NCI-H2196 treated with DMSO at 0.1 percent for 48 hours (cell line): ENCODE measurements around the gene NBPF4.
"Not testable (repeated sequence)": the region's sequence is repeated elsewhere in the genome, so short reads cannot be mapped to it uniquely, and the experiment has no call there.

Source experiments
- DNase-seq: peaks from one replicate; lab custom pipeline; 2025; ENCODE audit not compliant: unreplicated experiment; lab: John Stamatoyannopoulos, UW

NBPF4 gene

DNA sequence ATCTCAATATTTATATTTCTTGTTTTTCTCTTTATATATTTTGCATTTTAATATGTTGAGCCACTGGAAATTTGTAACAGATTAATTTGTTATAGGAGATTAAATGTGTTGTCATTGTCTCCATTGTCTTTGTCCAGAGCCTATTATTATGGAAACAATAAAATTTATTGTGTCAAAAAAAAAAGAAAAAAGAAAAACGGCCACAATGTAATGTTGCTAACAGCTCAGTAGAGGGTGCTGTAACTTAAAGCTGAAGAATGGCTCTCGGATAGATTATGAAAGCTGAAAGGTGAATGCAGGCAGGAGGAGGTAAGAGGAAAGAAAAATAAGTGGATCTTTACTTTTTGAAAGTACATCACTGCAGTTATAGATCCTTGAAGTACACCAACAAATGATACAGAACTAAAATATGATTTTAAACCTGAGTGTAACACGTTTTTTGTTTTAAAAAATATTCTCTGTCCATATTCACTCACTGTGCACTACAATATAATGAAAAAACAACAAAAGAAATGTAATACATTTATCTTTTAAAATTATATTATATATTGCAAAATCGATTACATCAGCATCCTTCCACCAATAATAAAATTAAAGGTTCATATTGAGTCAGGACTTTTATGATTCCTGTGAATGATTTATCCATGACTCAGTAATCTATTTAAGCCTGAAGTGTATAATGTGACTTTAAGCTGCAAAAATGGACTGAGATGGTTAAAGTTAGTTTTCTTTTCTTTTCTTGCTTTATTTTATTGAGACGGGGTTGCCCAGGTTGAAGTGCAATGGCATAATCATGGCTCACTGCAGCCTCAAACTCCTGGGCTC is 29.0 kb downstream of the NBPF4 start:
- DNase-seq, result not testable (repeated sequence)

DNA sequence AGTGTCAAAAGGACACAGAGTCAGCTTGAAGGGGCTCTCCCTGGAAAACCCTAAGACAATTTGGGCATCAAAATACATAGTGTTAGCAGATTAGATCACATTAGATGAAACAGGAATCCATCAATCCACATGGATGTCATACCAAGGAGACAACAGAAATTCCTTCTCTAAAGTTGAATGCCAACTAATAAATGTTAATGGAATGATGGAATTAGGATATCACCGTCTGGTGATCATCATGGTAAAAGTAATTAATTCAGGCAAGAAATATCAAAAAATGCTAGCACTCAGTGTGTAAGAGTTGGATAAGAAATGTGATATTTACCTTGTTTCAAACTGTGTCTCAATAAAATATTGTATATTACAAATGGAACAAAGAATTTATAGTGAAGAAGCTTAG is 32.9 kb downstream of the NBPF4 start:
- no peak for DNase-seq

DNA sequence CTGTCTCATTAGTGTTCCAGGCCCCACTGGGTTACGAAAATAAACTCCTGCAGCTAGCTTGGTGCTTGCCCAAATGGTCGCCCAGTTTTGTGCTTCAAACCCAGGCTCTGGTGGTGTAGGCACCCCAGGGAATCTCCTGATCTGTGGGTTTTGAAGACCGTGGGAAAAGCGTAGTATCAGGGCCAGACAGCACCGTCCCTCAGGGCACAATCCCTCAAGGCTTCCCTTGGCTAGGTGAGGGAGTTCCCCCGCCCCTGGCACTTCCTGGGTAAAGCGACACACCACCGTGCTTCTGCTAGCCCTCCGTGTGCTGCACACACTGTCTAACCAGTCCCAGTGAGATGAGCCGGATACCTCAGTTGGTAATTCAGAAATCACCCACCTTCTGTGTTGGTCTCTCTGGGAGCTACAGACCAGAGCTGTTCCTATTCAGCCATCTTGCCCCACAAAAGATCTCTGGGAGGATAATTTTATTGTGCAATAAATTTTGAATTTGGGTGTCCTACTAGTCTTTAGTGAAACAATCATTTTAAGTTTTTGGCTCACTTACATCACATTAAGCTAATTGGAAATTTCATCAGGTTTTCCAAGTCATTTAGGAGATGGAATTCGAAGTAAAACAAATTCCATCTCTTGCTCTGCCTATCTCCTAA is 34.3 kb downstream of the NBPF4 start:
- DNase-seq, result no peak

DNA sequence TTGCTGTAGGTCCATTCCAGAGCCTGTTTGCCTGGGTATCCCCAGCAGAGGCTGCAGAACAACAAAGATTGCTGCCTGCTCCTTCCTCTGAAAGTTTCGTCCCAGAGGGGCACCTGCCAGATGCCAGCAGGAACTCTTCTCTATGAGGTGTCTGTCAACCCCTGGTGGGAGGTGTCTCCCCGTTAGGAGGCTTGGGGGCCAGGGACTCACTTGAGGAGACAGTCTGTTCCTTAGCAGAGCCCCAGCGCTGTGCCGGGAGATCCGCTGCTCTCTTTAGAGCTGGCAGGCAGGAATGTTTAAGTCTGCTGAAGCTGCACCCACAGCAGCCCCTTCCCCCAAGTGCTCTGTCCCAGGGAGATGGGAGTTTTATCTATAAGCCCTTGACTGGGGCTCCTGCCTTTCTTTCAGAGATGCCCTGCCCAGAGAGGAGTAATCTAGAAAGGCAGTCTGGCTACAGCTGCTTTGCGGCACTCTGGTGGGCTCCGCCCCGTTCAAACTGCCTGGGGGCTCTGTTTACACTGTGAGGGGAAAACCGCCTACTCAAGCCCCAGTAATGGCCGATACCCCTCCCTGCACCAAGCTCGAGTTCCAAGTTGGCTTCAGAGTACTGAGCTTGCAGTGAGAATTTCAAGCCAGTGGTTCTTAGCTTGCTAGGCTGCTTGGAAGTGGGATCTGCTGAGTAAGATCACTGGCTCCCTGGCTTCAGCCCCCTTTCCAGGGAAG is 35.0 kb downstream of the NBPF4 start:
- no peak for DNase-seq

DNA sequence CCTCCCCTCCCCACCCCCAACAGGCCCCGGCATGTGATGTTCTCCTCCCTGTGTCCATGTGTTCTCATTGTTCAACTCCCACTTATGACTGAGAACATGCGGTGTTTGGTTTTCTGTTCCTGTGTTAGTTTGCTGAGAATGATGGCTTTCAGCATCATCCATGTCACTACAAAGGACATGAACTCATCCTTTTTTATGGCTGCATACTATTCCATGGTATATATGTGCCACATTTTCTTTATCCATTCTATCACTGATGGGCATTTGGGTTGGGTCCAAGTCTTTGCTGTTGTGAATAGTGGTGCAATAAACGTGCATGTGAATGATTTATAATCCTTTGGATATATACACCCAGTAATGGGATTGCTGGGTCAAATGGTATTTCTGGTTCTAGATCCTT is 40.3 kb downstream of the NBPF4 start:
- not testable (repeated sequence) for DNase-seq

DNA sequence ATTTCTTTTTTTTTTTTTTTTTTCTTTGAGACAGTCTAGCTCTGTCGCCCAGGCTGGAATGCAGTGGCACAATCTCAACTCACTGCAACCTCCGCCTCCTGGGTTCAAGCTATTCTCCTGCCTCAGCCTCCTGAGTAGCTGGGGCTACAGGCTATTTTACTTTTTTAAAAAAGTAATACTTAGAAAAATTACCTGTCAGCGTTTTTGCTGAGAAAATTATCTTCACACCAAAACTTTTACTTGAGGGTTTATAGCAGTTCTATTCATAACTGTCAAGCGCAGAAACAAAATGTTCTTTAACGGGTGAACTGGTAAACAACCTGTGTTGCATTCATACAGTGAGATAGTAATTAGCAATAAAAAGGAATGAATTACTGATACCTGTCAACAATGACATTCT is 42.2 kb downstream of the NBPF4 start:
- DNase-seq, result no peak

DNA sequence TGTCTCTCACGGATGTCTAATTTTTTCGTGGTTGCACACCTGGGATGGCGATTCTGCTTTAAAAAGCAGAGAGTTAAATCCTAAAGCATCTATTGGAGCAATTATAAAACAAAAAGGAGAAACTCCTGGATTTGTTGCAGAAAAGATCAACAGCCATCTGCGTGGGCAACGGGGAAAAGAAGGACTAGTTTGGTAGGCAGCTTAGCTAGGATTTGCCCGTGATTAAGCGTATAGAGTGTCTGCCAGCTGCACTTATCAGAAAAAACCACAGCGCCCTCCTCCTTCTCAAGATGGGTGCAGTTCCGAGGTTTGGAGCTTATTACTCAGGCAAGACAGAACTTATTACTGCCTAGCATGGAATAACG is 43.2 kb downstream of the NBPF4 start:
- no peak for DNase-seq

DNA sequence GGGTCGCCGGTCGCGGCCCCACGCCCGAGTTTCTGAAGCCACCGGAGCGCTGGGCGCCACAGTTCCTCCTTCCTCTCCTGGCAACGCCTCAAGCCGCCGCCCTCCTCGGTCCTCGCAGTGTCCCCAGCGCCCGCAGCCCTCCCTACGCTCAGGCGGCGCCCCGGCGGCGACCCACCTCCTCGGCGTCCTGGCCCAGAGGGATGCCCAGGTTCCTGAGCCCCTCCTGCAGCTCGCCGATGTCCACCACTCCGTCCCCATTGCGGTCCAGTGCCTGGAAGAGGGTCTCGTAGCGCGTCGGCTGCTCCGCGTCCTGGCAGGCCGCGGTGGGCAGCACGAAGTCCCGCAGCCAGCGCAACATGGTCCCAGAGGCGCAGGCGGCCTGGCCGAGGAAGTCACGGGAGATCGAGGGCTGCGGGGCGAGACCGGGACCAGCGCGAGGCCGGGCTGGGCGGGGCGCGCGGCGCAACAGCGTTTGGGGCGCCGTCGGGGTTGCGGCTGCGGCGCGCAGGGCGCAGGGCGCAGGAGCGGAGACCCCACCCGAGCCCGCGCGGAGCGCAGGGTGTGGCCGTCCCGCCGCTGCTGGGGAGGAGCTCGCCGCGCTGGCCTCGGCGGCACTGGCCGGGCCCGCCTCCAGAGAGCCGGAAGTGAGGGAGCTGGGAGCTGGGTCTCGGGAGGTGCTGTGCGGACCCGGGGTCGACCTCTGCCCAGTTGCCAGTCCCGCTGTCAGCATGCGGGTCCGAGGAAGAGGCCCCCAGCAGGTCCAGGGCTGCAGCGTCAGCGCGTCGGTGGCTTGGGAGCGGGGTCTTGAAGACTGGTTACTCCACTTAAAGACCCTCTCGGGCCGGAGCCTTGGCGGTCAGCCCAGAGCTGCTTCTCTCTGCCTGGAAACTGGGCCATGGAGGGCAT is 43.8 kb downstream of the NBPF4 start, which contains the start of gene SLC25A24:
TSS of gene SLC25A24 (minus strand) at position 563 of the 906 bp plus-strand sequence. CDS start at position 358, 205 bp downstream.
- DNase-seq, result peak; percentile 22

DNA sequence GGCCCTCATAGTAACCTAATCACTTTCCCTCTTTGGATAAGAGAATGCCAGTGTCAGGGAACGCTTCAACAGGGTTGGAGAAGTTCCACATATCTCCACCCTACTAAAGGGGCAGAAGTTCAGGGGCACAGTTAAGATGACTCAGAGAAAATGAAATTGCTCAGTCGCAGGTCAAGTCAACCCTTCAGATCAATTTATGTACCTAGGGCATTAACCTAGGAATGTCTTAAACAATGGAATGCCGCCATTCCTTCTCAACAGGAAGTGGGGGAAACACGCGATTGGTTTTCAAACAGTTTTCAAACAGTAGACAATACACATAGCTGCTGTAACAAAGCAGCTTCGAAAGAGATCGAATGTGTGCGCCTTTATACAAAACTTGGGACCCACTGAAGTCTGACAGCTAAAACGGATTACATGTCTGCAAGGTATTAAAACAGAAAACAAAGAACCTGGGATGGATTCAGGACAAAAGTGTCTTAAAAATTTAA is 44.6 kb downstream of the NBPF4 start:
- no peak for DNase-seq

DNA sequence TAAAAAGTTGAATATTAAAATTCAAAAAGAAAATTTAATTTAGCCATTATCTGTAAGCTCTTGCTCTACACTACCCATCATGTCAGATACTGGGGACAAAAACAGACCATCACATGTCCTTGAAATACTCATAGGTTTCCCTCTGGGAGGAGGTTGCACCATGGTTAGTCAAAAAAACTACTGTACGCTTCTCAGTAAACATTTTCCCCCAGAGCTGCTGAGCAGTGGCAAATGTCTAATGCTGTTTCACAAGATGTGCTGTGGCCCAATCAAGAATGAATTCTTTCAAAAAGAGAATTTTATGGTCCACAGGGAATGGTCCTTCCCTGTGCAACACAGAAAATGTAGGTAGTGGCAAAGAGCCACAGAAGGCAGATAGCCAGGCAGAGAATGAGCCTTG is 49.8 kb downstream of the NBPF4 start:
- DNase-seq, result no peak

DNA sequence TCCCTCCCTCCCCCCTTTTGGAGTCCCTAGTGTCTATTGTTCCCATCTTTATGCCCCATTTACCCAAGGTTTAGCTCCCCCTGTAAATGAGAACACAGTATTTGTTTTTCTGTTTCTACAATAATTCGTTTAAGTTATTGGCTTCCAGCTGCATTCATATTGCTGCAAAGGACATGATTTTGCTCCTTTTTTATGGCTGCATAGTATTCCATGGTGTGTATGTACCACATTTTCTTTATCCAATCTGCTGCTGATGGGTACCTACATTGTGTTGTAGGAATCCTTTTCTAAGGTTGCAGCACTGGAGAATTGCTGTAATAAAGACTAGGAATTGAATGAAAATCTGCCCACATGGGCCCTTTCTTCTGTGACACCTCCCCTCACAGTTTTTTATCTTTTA is 50.5 kb downstream of the NBPF4 start:
- DNase-seq, result no peak

DNA sequence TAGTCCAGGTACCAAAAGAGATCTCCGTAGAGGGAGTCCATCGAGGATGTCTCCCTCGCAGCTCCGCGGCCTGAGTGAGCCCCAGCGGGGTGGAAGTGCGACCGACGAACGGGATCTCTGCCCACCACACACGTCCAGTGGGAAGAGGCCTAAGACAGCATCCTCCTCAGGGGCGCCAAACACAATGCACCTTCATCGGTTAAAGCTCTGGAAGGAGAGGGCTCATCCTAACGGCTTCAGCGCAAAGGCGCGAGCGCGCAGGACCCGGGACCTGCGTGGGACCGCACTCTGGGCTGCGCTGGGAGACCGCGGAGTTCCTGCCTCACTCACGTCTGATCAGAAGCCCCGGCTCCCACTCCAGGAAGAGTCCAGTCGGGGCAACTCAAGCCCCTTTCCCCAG is 51.3 kb downstream of the NBPF4 start:
- DNase-seq, result no peak

DNA sequence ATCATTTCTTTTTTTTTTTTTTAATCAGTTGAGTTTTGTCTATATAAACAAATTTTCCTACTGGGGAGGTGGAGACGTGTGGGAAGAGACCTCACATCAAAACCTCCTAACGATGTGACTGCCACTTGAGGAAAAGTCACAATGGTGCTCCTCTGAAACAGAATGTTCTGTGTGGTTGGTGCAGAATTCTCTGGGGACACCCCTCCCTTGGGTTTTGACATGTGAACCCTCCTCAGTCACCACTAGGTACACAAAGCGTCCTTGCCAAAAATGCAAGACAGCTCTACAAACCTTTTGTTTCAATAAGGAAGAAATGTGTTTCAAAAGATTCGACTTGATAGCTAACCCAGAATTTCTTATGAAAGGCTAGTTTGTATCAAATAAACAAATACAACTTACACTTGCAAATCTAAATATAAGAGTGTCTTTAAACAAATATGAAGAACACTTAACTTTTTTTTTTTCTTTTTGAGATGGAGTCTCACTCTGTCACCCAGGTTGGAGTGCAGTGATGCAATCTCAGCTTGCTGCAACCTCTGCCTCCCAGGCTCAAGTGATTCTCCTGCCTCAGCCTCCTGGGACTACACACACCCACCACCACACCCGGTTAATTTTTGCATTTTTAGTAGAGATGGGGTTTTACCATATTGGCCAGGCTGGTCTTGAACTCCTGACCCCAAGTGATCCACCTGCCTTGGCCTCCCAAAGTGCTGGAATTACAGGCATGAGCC is 53.0 kb downstream of the NBPF4 start:
- no peak for DNase-seq

DNA sequence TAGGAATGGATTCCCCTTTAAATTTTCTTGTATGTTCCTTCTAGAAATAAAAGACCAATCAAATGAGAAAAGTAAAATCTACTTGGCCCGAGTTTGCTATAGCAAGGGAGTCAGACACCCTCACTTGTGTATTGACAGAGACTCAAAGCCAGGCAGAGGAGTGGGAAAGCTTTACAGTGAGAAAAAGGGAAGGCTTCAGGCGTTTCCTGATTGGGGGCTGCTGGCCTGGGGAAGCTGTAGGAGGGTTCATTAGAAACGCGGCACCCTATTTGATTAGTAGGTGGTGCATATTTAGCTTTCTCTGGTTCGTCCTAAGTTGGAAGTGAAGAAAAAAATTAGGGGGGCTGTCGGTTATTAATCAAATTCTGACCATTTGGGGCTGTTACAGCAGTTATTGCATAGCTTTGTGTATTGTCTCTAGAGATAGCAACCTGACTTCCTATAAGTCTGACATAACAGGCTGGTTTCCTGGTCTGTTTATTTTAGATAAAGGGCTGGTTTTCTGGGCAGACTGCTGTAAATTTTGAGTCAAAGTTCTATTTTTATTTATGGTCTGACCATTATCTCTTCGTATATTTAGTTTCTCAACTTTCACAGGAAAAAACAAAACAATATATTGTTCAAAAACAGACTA is 53.8 kb downstream of the NBPF4 start:
- DNase-seq, result no peak

DNA sequence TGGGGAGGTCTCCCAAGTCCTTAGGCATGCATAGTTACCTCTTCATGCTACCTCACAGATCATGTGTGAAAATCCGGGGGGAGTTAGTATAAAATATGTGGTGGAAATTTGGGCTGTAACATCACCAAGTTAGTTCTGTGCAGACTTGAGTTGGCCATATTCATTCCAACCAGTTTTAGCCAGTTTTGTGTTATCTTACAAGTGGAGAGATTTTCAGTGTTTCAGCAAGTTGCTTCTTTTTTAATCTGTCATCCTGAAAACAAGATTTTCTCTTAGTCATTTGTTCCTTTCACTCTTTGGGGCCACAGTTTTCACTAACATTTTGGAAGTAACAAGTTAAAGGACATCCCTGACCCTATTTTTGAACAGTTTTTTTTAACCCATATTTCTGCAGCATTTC is 55.1 kb downstream of the NBPF4 start:
- no peak for DNase-seq

DNA sequence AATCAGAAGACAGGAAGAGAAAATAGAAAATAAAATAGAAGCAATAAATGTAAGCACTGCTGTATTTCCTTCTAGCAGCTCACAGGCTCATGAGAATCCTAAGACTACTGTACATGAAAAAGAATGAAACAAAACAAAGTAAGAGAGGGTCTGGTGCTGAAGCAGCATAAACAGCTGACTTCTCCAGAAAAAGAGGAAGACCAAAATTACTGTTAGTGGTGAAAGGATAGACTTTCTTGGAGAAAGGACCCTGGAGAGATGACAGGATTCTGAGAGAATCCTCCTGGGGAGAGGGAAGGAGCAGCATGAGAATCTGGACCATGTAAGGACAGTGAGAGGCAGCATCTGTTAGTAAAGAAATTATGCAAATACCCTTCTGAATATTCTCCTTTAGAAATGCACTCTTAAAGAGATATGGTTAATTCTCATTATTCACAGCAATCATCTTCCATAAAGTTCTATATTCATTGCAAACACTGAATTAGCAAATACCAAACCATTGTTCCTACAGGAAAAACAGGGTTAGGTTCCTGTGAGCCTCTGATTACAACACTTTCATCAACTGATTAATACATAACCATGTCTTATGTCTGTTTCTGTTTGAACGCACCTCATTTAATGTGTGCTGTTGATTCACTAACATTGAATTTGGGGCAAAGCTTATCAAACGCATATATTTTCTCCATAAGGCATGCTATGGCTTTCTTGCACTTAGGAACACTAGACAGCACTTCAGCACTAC is 60.7 kb downstream of the NBPF4 start:
- no peak for DNase-seq

DNA sequence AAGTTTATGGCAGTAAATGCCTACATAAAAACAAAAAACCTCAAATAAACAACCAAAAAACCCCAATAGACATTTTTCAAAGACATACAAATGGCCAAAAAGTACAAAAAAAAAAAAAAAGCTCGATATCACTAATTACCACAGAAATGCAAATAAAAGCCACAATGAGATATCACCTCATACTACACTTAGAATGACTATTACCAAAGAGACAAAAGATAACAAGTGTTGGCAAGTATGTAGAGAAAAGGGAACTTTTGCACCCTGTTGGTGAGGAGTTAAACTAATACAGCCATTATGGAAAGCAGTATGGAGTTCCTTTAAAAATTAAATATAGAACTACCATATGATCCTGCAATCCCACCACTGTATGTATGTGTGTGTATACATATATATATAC is 64.9 kb downstream of the NBPF4 start:
- no peak for DNase-seq
